ENCODE measurements around the gene CAPN11. TPM values are rescaled to one million over a fixed set of nuclear protein-coding genes. Genes with fewer than 3 reads are reported as not detected.

Gene CAPN11
- total and polyA plus RNA-seq, 2 experiments from 2014 or later: 1.1 to 1.7 TPM

DNA sequence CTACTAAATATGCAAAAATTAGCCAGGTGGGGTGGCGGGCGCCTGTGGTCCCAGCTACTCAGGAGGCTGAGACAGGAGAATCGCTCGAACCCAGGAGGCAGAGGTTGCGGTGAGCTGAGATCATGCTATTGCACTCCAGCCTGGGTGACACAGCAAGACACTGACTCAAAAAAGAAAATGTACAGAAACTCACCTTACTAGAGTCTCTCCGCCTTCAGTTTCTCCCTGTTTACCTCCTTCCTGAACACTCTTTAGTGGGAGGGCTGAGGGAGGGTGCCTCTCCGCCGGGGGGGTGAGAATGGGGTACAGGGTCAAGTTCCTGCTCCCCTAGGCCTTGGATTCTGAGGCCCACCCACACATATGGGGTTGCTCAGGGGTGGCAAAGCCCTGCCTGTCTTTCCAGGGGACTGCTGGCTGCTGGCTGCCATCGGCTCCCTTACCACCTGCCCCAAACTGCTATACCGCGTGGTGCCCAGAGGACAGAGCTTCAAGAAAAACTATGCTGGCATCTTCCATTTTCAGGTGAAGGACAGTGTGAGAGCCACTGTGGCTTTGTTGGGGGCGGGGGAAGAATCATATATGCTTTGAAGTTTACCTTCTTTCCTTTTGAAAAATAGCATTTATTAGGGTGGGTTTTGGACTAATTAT is 13.4 kb downstream of the CAPN11 start:
- no peaks in the 10 kb centered on the region for H3K27me3 ChIP-seq (ENCODE audit: insufficient read depth)
- TF ChIP-seq CREB1 (CRISPR knock-in tag; IDR thresholded peaks at IDR 0.05; ENCODE audit: low read depth) (no peak), ZNF462 (CRISPR knock-in tag; IDR thresholded peaks at IDR 0.05) (no peak), POLR2AphosphoS5 (IDR thresholded peaks at IDR 0.05; ENCODE audit: low read depth) (no peak), EZH2phosphoT487 (IDR thresholded peaks at IDR 0.05; ENCODE audit: unreplicated experiment) (no peak), JUNB (IDR thresholded peaks at IDR 0.05; ENCODE audit: unreplicated experiment) (no peak), ZNF114 (CRISPR knock-in tag; IDR thresholded peaks at IDR 0.05) (no peak)
- no peak overlapping the region for H3K4me3 ChIP-seq
- peaks cover 14% of the 10 kb centered on the region for H3K4me1 Mint-ChIP-seq
- H3F3A ChIP-seq (replicated peaks; ENCODE audit: low read depth): no peaks in the 10 kb centered on the region
- no peaks in the 10 kb centered on the region; the same call in 2 of the 3 replicates for H3K36me3 Mint-ChIP-seq (ENCODE audit: low read depth)
- no peaks in the 10 kb centered on the region for H3K9me3 Mint-ChIP-seq
- H3K4me3 Mint-ChIP-seq: no peak overlapping the region
- no peaks in the 10 kb centered on the region for H3K79me2 ChIP-seq (replicated peaks; ENCODE audit: insufficient read depth)
- DNase-seq (ENCODE audit: low spot score) (no peak), ATAC-seq (no peak; the same call in 2 of the 3 replicates)
- no peak overlapping the region for H3K4me2 ChIP-seq
- H4K20me1 ChIP-seq (replicated peaks; ENCODE audit: insufficient read depth): no peaks in the 10 kb centered on the region
- no peaks in the 10 kb centered on the region for H3K36me3 ChIP-seq (ENCODE audit: insufficient read depth)
- no peak overlapping the region for H3K27ac Mint-ChIP-seq
- no peak overlapping the region for H2AFZ ChIP-seq
- H3K4me1 ChIP-seq (ENCODE audit: insufficient read depth): peaks cover under 1% of the 10 kb centered on the region; the same call in 1 of the 2 replicates
- H3K9me2 ChIP-seq (ENCODE audit: insufficient read depth): no peaks in the 10 kb centered on the region
- H3K27ac ChIP-seq (ENCODE audit: low read depth): no peak overlapping the region
- peaks cover 17% of the 10 kb centered on the region for H3K27me3 Mint-ChIP-seq (ENCODE audit: insufficient read depth, low read depth, poor library complexity)

Data from GM23338 (cell line).